GM21447 (cell line): ENCODE results near the gene RBM20.

Experiments used
- ATAC-seq: cut with Tn5 transposase; IDR thresholded peaks from one replicate; pipeline ENCODE4 v1.9.1; 2021; ENCODE audit not compliant: unreplicated experiment

Gene RBM20

GRCh38 chr10:110780704-110781103 lies 136.6 kb downstream of the RBM20 start:
- ATAC-seq = no peak

- ATAC-seq = no peak
Observed at GRCh38 chr10:110781139-110781538, 137.0 kb downstream of the RBM20 start.

GRCh38 chr10:110782616-110783015 lies 138.5 kb downstream of the RBM20 start:
- ATAC-seq = no peak

- ATAC-seq = no peak
Observed at GRCh38 chr10:110783509-110784107, 139.5 kb downstream of the RBM20 start.

GRCh38 chr10:110784198-110784597 lies 140.1 kb downstream of the RBM20 start:
- ATAC-seq = no peak

- ATAC-seq = no peak
Observed at GRCh38 chr10:110786172-110786571, 142.0 kb downstream of the RBM20 start.

GRCh38 chr10:110788620-110789385 lies 144.7 kb downstream of the RBM20 start:
- no peak for ATAC-seq

- no peak for ATAC-seq
Observed at GRCh38 chr10:110789604-110790433, 145.7 kb downstream of the RBM20 start.

- no peak for ATAC-seq
Observed at GRCh38 chr10:110790913-110791506, 146.9 kb downstream of the RBM20 start.

GRCh38 chr10:110791541-110792073 lies 147.5 kb downstream of the RBM20 start:
- ATAC-seq = no peak

- no peak for ATAC-seq
Observed at GRCh38 chr10:110792476-110793125, 148.5 kb downstream of the RBM20 start.

GRCh38 chr10:110793128-110793812 lies 149.1 kb downstream of the RBM20 start:
- no peak for ATAC-seq

GRCh38 chr10:110793886-110794285 lies 149.8 kb downstream of the RBM20 start:
- no peak for ATAC-seq

- ATAC-seq = no peak
Observed at GRCh38 chr10:110794808-110795207, 150.7 kb downstream of the RBM20 start.

GRCh38 chr10:110797416-110797815 lies 153.3 kb downstream of the RBM20 start:
- no peak for ATAC-seq

- no peak for ATAC-seq
Observed at GRCh38 chr10:110798340-110798739, 154.2 kb downstream of the RBM20 start.

- ATAC-seq = no peak
Observed at GRCh38 chr10:110802090-110802489, 158.0 kb downstream of the RBM20 start.

GRCh38 chr10:110802551-110803238 lies 158.6 kb downstream of the RBM20 start:
- ATAC-seq = peak; percentile 83

- ATAC-seq = peak; percentile 66
Observed at GRCh38 chr10:110803239-110803749, 159.2 kb downstream of the RBM20 start.
